Measurements from ENCODE around the gene DDAH1. TPM values are rescaled to one million over a fixed set of nuclear protein-coding genes. Genes with fewer than 3 reads are reported as not detected.
A peak's percentile ranks its signal among the peaks of the same experiment; 100 is the strongest.

Gene DDAH1
- total and polyA plus RNA-seq, 2 of the 4 experiments (the other 2 are of a cell fraction): 78.0 to 94.5 TPM

DNA sequence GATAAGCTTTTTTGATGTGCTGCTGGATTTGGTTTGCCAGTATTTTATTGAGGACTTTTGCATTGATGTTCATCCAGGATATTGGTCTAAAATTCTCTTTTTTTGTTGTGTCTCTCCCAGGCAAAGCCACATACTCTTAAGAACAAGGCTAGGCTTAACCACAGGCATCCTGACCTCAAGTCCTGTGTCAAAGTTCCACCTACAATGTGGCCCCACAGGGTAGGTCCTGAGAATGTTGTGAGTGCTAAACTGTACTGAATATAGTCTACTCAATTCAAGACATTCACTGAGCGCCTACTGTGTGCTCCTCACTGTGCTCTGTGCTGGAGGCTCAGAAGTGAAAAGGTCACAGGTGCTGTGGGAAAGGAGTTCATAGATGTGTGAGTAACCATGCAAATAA, 20.6 kb downstream of the DDAH1 start:
- H4K20me1 ChIP-seq (ENCODE audit: insufficient read depth, low read length): peaks cover 9% of the 10 kb centered on the region; the same call in 1 of the 2 replicates
- H2AK9ac ChIP-seq (replicated peaks; ENCODE audit: low read depth, low read length, poor library complexity): no peak overlapping the region
- H2AK5ac ChIP-seq (ENCODE audit: low read depth, low read length): no peak overlapping the region
- TF ChIP-seq MAZ (IDR thresholded peaks at IDR 0.05; ENCODE audit: borderline replicate concordance, low read depth, low read length) (no peak), RCOR1 (IDR thresholded peaks at IDR 0.05; ENCODE audit: insufficient replicate concordance, low read length) (no peak), RAD21 (IDR thresholded peaks at IDR 0.05; ENCODE audit: low read length) (no peak), MAFK (IDR thresholded peaks at IDR 0.05; ENCODE audit: low read depth, low read length) (no peak), NFE2L2 (IDR thresholded peaks at IDR 0.05; ENCODE audit: low read depth, low read length) (no peak), CHD1 (IDR thresholded peaks at IDR 0.05; ENCODE audit: low read depth, low read length) (no peak), CEBPB (IDR thresholded peaks at IDR 0.05; ENCODE audit: low read depth, low read length) (no peak), MXI1 (IDR thresholded peaks at IDR 0.05; ENCODE audit: borderline replicate concordance, low read depth, low read length) (no peak), RFX5 (IDR thresholded peaks at IDR 0.05; ENCODE audit: low read depth, low read length) (no peak), BHLHE40 (IDR thresholded peaks at IDR 0.05; ENCODE audit: low read depth, low read length) (no peak), POLR2A (IDR thresholded peaks at IDR 0.05; ENCODE audit: low read depth, low read length) (no peak), FOS (IDR thresholded peaks at IDR 0.05; ENCODE audit: low read depth, low read length) (no peak), SMC3 (IDR thresholded peaks at IDR 0.05; ENCODE audit: low read depth, low read length) (no peak)
- TF ChIP-seq, protein P1, sequence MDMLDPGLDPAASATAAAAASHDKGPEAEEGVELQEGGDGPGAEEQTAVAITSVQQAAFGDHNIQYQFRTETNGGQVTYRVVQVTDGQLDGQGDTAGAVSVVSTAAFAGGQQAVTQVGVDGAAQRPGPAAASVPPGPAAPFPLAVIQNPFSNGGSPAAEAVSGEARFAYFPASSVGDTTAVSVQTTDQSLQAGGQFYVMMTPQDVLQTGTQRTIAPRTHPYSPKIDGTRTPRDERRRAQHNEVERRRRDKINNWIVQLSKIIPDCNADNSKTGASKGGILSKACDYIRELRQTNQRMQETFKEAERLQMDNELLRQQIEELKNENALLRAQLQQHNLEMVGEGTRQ (IDR thresholded peaks at IDR 0.05; ENCODE audit: low read depth, low read length): no peak
- TF ChIP-seq, protein P2, sequence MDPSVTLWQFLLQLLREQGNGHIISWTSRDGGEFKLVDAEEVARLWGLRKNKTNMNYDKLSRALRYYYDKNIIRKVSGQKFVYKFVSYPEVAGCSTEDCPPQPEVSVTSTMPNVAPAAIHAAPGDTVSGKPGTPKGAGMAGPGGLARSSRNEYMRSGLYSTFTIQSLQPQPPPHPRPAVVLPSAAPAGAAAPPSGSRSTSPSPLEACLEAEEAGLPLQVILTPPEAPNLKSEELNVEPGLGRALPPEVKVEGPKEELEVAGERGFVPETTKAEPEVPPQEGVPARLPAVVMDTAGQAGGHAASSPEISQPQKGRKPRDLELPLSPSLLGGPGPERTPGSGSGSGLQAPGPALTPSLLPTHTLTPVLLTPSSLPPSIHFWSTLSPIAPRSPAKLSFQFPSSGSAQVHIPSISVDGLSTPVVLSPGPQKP (IDR thresholded peaks at IDR 0.05; ENCODE audit: borderline replicate concordance, low read depth, low read length): no peak
- TF ChIP-seq, protein P3, sequence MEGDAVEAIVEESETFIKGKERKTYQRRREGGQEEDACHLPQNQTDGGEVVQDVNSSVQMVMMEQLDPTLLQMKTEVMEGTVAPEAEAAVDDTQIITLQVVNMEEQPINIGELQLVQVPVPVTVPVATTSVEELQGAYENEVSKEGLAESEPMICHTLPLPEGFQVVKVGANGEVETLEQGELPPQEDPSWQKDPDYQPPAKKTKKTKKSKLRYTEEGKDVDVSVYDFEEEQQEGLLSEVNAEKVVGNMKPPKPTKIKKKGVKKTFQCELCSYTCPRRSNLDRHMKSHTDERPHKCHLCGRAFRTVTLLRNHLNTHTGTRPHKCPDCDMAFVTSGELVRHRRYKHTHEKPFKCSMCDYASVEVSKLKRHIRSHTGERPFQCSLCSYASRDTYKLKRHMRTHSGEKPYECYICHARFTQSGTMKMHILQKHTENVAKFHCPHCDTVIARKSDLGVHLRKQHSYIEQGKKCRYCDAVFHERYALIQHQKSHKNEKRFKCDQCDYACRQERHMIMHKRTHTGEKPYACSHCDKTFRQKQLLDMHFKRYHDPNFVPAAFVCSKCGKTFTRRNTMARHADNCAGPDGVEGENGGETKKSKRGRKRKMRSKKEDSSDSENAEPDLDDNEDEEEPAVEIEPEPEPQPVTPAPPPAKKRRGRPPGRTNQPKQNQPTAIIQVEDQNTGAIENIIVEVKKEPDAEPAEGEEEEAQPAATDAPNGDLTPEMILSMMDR (conservative IDR thresholded peaks at IDR 0.05; ENCODE audit: low read depth, low read length): no peak
- no peak overlapping the region for H3K56ac ChIP-seq (ENCODE audit: extremely low read depth, insufficient read depth, low read length)
- no peak overlapping the region for H2BK15ac ChIP-seq (ENCODE audit: low read depth, low read length)
- H3K9me3 ChIP-seq (ENCODE audit: control insufficient read depth, insufficient read depth, low read length): no peaks in the 10 kb centered on the region
- no peak overlapping the region for H4K8ac ChIP-seq (ENCODE audit: low read depth in 2 of 2, low read length in 2 of 2)
- H3K79me1 ChIP-seq (ENCODE audit: low read depth in 1 of 2, low read length in 2 of 2): peaks cover 36 to 68% of the 10 kb centered on the region in 2 experiments
- CTCF ChIA-PET: no interaction called here
- H3K4me2 ChIP-seq (ENCODE audit: low read depth, low read length): no peak overlapping the region
- H3K14ac ChIP-seq (replicated peaks; ENCODE audit: low read depth, low read length): no peak overlapping the region
- H3K27me3 ChIP-seq (ENCODE audit: control insufficient read depth, insufficient read depth, low read length): no peaks in the 10 kb centered on the region
- H3K18ac ChIP-seq (ENCODE audit: low read depth, low read length): peak overlapping the region; percentile 39; the same call in 1 of the 2 replicates
- intact Hi-C loops (cut with micrococcal nuclease) (no loop called here), in situ Hi-C loops (cut with MboI; ENCODE audit: low sequenced_read_pairs) (no loop called here), dilution Hi-C loops (cut with HindIII; ENCODE audit: low sequenced_read_pairs, unreplicated experiment) (no loop called here)
- no peak overlapping the region for H4K5ac ChIP-seq (ENCODE audit: low read depth, low read length)
- no peak overlapping the region for H2BK20ac ChIP-seq (ENCODE audit: low read depth, low read length)
- peaks cover 16% of the 10 kb centered on the region for H3K9me1 ChIP-seq (ENCODE audit: insufficient read depth, low read length)
- BruUV-seq (replicated peaks): no TSS peak
- no peak overlapping the region for H3K4ac ChIP-seq (ENCODE audit: low read depth, low read length)
- no CpG with 5 or more reads among the region's 1 CpG for WGBS, 2 experiments (ENCODE audit: extremely low coverage in 2 of 2, insufficient read length in 1 of 2)
- H3K9ac ChIP-seq (ENCODE audit: low read depth, low read length): no peak overlapping the region
- no peak overlapping the region for H3K23ac ChIP-seq (ENCODE audit: low read depth, low read length)
- H3K4me3 ChIP-seq (ENCODE audit: insufficient read depth, low read depth, low read length): no peak overlapping the region
- H3K4me1 ChIP-seq (ENCODE audit: control insufficient read depth, insufficient read depth, low read length): peaks cover 26% of the 10 kb centered on the region
- POLR2A ChIA-PET (ENCODE audit: unreplicated experiment): no interaction called here
- H3K27ac ChIP-seq (ENCODE audit: insufficient read depth, low read length): no peak overlapping the region
- ATAC-seq (ENCODE audit: low read depth) (no peak), DNase-seq (no peak)
- no peak overlapping the region for H4K91ac ChIP-seq (ENCODE audit: insufficient read depth, low read depth, low read length)
- H2AFZ ChIP-seq (replicated peaks; ENCODE audit: low read length, poor library complexity): no peak overlapping the region
- H2BK120ac ChIP-seq (ENCODE audit: low read depth, low read length): no peak overlapping the region
- H2BK5ac ChIP-seq (ENCODE audit: low read depth, low read length, poor library complexity, severe bottlenecking): no peak overlapping the region
- H3K36me3 ChIP-seq (ENCODE audit: control insufficient read depth, insufficient read depth, low read length): peaks cover 2% of the 10 kb centered on the region; the same call in 1 of the 2 replicates
